Spleen (tissue), 11 donors: ENCODE results near the gene ITGA7. TPM values are rescaled to one million over a fixed set of nuclear protein-coding genes. Genes with fewer than 3 reads are reported as not detected.

Experiments
- DNase-seq: peaks from one replicate; pipeline ENCODE4 v3.0.0-alpha.2; 2020
- H3K27ac ChIP-seq, 8 donors: fragments of 200-600 bp; sonication (generic) in 7 of 8; 1 replicate in 4 of 8; 2 replicates in 4 of 8; pipeline versions ENCODE4 v1.5.0 to v1.8.0; 2016 to 2021; ENCODE audit warnings: inconsistent platforms in 4 of 8, mild to moderate bottlenecking in 4 of 8, moderate library complexity in 1 of 8
- H3K27me3 ChIP-seq, 7 donors: fragments of 200-600 bp; sonication (generic) in 6 of 7; replicated peaks in 1 of 7; 1 replicate in 4 of 7; 2 replicates in 3 of 7; pipeline versions ENCODE4 v1.5.0 to v1.8.0; 2016 to 2021; ENCODE audit warnings: inconsistent platforms in 3 of 7, mild to moderate bottlenecking in 1 of 7
- H3K36me3 ChIP-seq, 6 donors: fragments of 200-600 bp; sonication (generic) in 5 of 6; 1 replicate in 4 of 6; 2 replicates in 2 of 6; pipeline versions ENCODE4 v1.5.0 to v1.8.0; 2016 to 2021; ENCODE audit warnings: inconsistent platforms in 2 of 6
- H3K4me1 ChIP-seq, 6 donors: fragments of 200-600 bp; sonication (generic) in 5 of 6; 1 replicate in 3 of 6; 2 replicates in 3 of 6; pipeline versions ENCODE4 v1.5.0 to v1.8.0; 2016 to 2021; ENCODE audit warnings: inconsistent platforms in 3 of 6
- H3K4me3 ChIP-seq, 8 donors: fragments of 200-600 bp; sonication (generic) in 7 of 8; 1 replicate in 4 of 8; 2 replicates in 4 of 8; pipeline versions ENCODE4 v1.5.0 to v1.8.0; 2016 to 2021; ENCODE audit warnings: inconsistent platforms in 4 of 8, mild to moderate bottlenecking in 4 of 8, moderate library complexity in 2 of 8
- H3K9me3 ChIP-seq, 8 donors: fragments of 200-600 bp; sonication (generic) in 7 of 8; 1 replicate in 4 of 8; 2 replicates in 4 of 8; pipeline versions ENCODE4 v1.5.0 to v1.8.0; 2016 to 2021; ENCODE audit warnings: inconsistent platforms in 4 of 8
- POLR2A ChIP-seq, 3 donors: fragments of 450-650 bp; IDR thresholded peaks; one replicate each; pipeline ENCODE4 v1.5.1; 2017; ENCODE audit warnings: antibody characterized with exemption in 3 of 3, mild to moderate bottlenecking in 1 of 3
- POLR2AphosphoS5 ChIP-seq, 3 donors: sonication (generic); formaldehyde crosslinking; IDR thresholded peaks; one replicate each; pipeline ENCODE4 v1.5.1; 2017; ENCODE audit warnings: antibody characterized with exemption in 3 of 3
- WGBS, 5 donors: extraction: QIAGEN DNeasy Blood & Tissue Kit in 3 of 5; methylation state at CpG; one replicate each; pipeline versions ENCODE4 v1.1.5 to v1.1.7; 2013 to 2018; 5-methylcytosine and 5-hydroxymethylcytosine counted together
- intact Hi-C: fragments of 100-400 bp; cut with DNase I; formaldehyde crosslinking; loops from one replicate; pipeline ENCODE4 v1.15.0; 2023; ENCODE audit warnings: low total_unique reads
- polyA plus RNA-seq, 3 donors: library from polyadenylated mRNA; stranded (reverse); fragments of 200-250 nt; gene quantifications; one replicate each; pipeline ENCODE4 v1.2.1, GENCODE V29; 2013
- total RNA-seq, 7 donors: library from RNA; depleted of rRNA in 3 of 7; stranded (reverse); fragments of >200 nt in 3 of 7; fragmentation: NEBNext Ultra II Directional in 4 of 7; extraction: Animal tissue kit (Norgen Biotek cat#: 25700) in 4 of 7; gene quantifications; one replicate each; pipeline versions ENCODE4 v1.1.0 to v1.2.1, GENCODE V29; 2016 to 2021
- TF ChIP-seq, protein P1 (sequence below), 11 experiments: fragments of 200-600 bp in 7 of 11; fragments of 450-650 bp in 4 of 11; sonication (generic) in 4 of 11; IDR thresholded peaks in 8 of 11; conservative IDR thresholded peaks in 3 of 11; 1 replicate in 7 of 11; 2 replicates in 4 of 11; pipeline versions ENCODE4 v1.4.0 to v1.8.0; 2016 to 2021; ENCODE audit warnings: antibody characterized with exemption in 11 of 11, inconsistent platforms in 4 of 11, mild to moderate bottlenecking in 1 of 11
- donor health status: healthy with polysubstance abuse.
- donor health status: DM: no; HTN: no; CAD: no; lungs with moderate emphysema.
- donor health status: DM: no; HTN: no; CAD: no.
- donor health status: Bipolar disorder and iron deficiency.
- donor health status: healthy.
- donor health status: DM: no; HTN: no; CAD: no.
- donor health status: DM: yes; HTN: yes; CAD: no.

The ITGA7 gene
- total and polyA plus RNA-seq, 10 donors: 4.4 to 93.2 (median 19.6) TPM

DNA sequence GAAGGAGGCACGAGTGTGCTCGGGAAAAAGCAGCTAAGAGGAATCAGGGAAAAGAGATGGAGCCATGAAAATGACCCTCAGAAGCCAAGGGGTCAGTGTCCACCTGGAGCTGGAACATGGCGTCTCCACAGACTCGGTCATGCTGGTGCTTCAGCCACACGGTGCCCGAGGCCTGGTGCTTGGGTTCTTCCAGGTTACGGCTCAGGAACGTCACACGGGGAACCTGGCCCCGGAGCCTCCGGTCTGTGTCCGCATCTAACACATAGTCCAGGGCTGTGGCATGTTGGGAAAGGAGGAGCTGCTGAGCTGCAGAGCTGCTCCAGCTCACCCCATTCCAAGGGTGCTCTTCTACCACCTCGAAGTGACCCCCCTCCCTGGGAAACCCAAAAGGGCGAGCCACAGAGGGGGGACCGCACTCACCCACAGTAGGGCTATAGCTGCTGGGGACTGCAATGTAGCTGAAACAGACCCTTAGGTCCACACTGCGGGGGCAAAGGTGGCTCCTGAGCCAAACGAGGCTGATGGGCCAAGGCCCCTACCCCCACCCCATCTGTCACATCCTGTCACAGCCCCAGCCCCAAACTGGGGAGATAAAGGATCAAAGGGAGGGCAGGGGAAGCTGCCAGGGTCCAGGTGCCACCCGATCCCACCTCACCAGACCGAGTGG, 10.8 kb downstream of the ITGA7 start:
- no peaks in the 10 kb centered on the region for H3K9me3 ChIP-seq
- no peaks in the 10 kb centered on the region for H3K27me3 ChIP-seq
- no peaks in the 10 kb centered on the region for H3K4me1 ChIP-seq
- H3K4me3 ChIP-seq: no peak overlapping the region
- 75 to 91% (median 87%) methylated on average over 10 to 19 of the region's 19 CpGs for WGBS, 5 donors
- TF ChIP-seq POLR2A (IDR thresholded peaks at IDR 0.05) (no peak), POLR2AphosphoS5 (IDR thresholded peaks at IDR 0.05) (no peak)
- TF ChIP-seq, protein P1, sequence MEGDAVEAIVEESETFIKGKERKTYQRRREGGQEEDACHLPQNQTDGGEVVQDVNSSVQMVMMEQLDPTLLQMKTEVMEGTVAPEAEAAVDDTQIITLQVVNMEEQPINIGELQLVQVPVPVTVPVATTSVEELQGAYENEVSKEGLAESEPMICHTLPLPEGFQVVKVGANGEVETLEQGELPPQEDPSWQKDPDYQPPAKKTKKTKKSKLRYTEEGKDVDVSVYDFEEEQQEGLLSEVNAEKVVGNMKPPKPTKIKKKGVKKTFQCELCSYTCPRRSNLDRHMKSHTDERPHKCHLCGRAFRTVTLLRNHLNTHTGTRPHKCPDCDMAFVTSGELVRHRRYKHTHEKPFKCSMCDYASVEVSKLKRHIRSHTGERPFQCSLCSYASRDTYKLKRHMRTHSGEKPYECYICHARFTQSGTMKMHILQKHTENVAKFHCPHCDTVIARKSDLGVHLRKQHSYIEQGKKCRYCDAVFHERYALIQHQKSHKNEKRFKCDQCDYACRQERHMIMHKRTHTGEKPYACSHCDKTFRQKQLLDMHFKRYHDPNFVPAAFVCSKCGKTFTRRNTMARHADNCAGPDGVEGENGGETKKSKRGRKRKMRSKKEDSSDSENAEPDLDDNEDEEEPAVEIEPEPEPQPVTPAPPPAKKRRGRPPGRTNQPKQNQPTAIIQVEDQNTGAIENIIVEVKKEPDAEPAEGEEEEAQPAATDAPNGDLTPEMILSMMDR (IDR thresholded peaks at IDR 0.05 in 8 of 11, conservative IDR thresholded peaks at IDR 0.05 in 3 of 11): no peak
- peaks cover 0 to 41% (median 0%) of the 10 kb centered on the region in 6 donors for H3K36me3 ChIP-seq
- no peak for DNase-seq
- intact Hi-C loops: no loop called here
- H3K27ac ChIP-seq: no peak overlapping the region

DNA sequence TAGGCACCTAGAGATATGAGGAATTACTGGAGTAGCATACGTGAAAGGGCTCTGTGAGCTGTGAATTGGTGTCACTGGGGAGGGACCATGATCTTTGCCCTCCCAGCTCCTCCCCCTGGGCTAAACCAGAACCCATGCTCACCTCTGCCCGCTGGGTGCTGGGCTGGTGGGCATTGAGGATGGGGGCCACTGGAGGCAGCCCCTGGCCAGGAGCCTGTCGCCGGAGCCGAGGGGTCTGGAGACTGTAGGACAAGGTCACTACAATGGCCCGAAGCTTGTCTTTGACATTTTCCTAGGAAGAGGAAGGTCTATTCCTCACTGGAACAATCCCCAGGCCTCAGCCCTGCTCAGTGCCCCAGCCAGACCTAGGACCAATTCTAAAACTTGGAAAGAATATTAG, 11.6 kb downstream of the ITGA7 start:
- DNase-seq: peak; percentile 44
- no peak overlapping the region for H3K27ac ChIP-seq
- H3K27me3 ChIP-seq: no peaks in the 10 kb centered on the region
- no peak for TF ChIP-seq POLR2AphosphoS5 (IDR thresholded peaks at IDR 0.05)
- TF ChIP-seq POLR2A (IDR thresholded peaks at IDR 0.05): no peak
- TF ChIP-seq, protein P1 (IDR thresholded peaks at IDR 0.05 in 8 of 11, conservative IDR thresholded peaks at IDR 0.05 in 3 of 11): no peak
- H3K36me3 ChIP-seq: peaks cover 0 to 41% (median 0%) of the 10 kb centered on the region in 6 donors
- no peaks in the 10 kb centered on the region for H3K4me1 ChIP-seq
- no peaks in the 10 kb centered on the region for H3K9me3 ChIP-seq
- no peak overlapping the region for H3K4me3 ChIP-seq
- intact Hi-C loops: no loop called here
- WGBS, 5 donors: 85 to 93% (median 90%) methylated on average over 4 to 6 of the region's 6 CpGs

DNA sequence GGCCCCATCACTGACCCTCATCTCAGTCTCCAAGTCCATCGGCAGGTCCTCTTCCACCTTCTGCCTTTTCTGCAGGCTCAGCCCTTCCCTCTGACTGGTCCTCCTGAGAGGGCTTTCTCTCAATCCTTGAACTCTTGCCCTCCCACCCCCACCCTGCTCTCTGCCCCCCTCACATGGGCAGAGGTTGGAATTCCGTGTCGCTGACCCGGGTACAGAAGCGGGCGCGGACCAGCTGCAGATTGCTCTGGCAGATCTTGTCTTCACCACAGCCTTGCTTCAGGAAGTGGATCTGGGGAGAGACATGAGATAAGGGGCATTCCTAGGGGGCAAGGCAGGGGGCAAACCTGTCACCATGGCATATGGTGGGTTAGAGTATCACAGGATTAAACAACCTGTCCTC, 12.4 kb downstream of the ITGA7 start:
- H3K27me3 ChIP-seq: no peaks in the 10 kb centered on the region
- 74 to 87% (median 76%) methylated on average over 7 of the region's 7 CpGs for WGBS, 5 donors
- H3K9me3 ChIP-seq: no peaks in the 10 kb centered on the region
- no peak for DNase-seq
- TF ChIP-seq, protein P1 (IDR thresholded peaks at IDR 0.05 in 8 of 11, conservative IDR thresholded peaks at IDR 0.05 in 3 of 11): no peak
- no peak for TF ChIP-seq POLR2A (IDR thresholded peaks at IDR 0.05)
- TF ChIP-seq POLR2AphosphoS5 (IDR thresholded peaks at IDR 0.05): no peak
- H3K4me1 ChIP-seq: no peaks in the 10 kb centered on the region
- H3K27ac ChIP-seq: no peak overlapping the region
- H3K36me3 ChIP-seq: peaks cover 0 to 41% (median 0%) of the 10 kb centered on the region in 6 donors
- intact Hi-C loops: no loop called here
- H3K4me3 ChIP-seq: no peak overlapping the region

DNA sequence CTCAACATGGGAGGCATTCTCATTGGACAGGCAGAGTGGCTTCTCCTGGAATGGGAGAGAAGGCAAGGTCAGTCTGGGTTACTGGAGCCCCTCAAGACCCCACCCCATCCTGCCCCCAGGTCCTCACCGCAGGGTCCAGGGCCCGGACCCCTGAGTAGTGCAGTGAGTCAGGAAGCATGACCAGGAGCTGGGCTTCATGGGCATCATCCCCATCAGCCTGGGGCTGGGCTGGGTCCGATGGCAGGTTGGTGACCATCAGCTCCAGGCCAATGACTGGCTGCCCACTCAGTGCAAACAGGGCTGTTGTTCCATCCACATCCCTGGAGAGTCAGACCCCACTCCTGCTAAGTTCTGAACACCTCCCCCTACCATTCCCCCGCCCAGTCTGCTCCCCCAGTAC, 13.1 kb downstream of the ITGA7 start:
- TF ChIP-seq, protein P1 (IDR thresholded peaks at IDR 0.05 in 8 of 11, conservative IDR thresholded peaks at IDR 0.05 in 3 of 11): no peak
- no peak for TF ChIP-seq POLR2A (IDR thresholded peaks at IDR 0.05)
- TF ChIP-seq POLR2AphosphoS5 (IDR thresholded peaks at IDR 0.05): no peak
- Histone ChIP-seq H3K4me1 (no peaks in the 10 kb centered on the region), H3K9me3 (no peaks in the 10 kb centered on the region), H3K36me3 (peaks cover 0 to 41% (median 0%) of the 10 kb centered on the region in 6 donors), H3K27me3 (no peaks in the 10 kb centered on the region), H3K27ac (no peak overlapping the region), H3K4me3 (no peak overlapping the region)
- intact Hi-C loops: no loop called here
- 88 to 96% (median 92%) methylated on average over 3 to 4 of the region's 4 CpGs for WGBS, 5 donors
- DNase-seq: no peak
